ENCODE results near the gene MPZL3. TPM values are rescaled to one million over a fixed set of nuclear protein-coding genes. Genes with fewer than 3 reads are reported as not detected.

MPZL3 gene
- total RNA-seq, 1 experiment from 2014 or later = 8.7 TPM

DNA sequence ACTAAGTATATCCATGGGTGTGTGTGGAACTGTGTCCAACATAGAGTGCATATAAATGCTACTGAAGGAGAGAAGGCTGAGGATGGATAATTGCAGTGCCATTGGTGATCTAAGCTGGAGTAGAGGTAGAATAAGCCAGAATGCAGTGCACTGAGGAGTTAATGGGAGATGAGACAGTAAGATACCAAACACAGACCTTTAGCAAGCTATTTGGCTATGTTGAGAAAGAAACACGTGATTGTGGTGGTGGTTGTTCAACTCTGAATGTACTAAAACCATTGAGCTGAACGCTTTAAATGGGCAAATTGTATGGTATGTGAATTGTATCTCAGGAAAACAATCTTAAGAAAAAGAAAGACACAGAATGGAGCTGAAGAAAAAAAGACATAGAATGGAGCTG lies 50.2 kb downstream of the MPZL3 start:
- BruUV-seq (replicated peaks) = no TSS peak

More for the DNA sequence above, 50.2 kb downstream of the MPZL3 start:
- Histone ChIP-seq H4K20me1 (ENCODE audit: insufficient read depth) (no peaks in the 10 kb centered on the region), H3K9me2 (ENCODE audit: insufficient read depth) (no peaks in the 10 kb centered on the region), H3K36me3 (ENCODE audit: control insufficient read depth in 1 of 2, insufficient read depth in 2 of 2, low read length in 2 of 2) (no peaks in the 10 kb centered on the region), H3K27ac (ENCODE audit: low read depth, low read length) (no peak overlapping the region), H3K4me2 (ENCODE audit: low read length) (no peak overlapping the region), H3K4me3 (replicated peaks in 1 of 2; ENCODE audit: low read depth in 1 of 2, low read length in 2 of 2) (no peak overlapping the region), H3K9me3 (ENCODE audit: control insufficient read depth in 1 of 2, insufficient read depth in 1 of 2, low read depth in 1 of 2, low read length in 2 of 2) (no peaks in the 10 kb centered on the region), H3K27me3 (ENCODE audit: insufficient read depth, low read length) (no peaks in the 10 kb centered on the region), H3K9ac (ENCODE audit: low read length) (no peak overlapping the region), H3K79me2 (ENCODE audit: insufficient read depth, low read length) (no peaks in the 10 kb centered on the region), H3K4me1 (ENCODE audit: control insufficient read depth in 1 of 2, insufficient read depth in 2 of 2, low read length in 2 of 2) (peaks cover 0 to 9% of the 10 kb centered on the region in 2 experiments; a peak in 2 of 4 replicates), H2AFZ (ENCODE audit: low read depth, low read length, poor library complexity, severe bottlenecking) (no peak overlapping the region)
- ChIA-PET POLR2A (no interaction called here), CTCF (no interaction called here), RAD21 (ENCODE audit: low non-redundant PET in 1 of 2, low total read pairs in 2 of 2, uncharacterized antibody in 2 of 2, unreplicated experiment in 2 of 2) (no interaction called here)
- intact Hi-C loops (cut with micrococcal nuclease) = no loop called here
- no peak for ATAC-seq
- TF ChIP-seq, protein P1, sequence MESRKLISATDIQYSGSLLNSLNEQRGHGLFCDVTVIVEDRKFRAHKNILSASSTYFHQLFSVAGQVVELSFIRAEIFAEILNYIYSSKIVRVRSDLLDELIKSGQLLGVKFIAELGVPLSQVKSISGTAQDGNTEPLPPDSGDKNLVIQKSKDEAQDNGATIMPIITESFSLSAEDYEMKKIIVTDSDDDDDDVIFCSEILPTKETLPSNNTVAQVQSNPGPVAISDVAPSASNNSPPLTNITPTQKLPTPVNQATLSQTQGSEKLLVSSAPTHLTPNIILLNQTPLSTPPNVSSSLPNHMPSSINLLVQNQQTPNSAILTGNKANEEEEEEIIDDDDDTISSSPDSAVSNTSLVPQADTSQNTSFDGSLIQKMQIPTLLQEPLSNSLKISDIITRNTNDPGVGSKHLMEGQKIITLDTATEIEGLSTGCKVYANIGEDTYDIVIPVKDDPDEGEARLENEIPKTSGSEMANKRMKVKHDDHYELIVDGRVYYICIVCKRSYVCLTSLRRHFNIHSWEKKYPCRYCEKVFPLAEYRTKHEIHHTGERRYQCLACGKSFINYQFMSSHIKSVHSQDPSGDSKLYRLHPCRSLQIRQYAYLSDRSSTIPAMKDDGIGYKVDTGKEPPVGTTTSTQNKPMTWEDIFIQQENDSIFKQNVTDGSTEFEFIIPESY (IDR thresholded peaks at IDR 0.05; ENCODE audit: extremely low read depth, insufficient replicate concordance, low read length) = no peak
- TF ChIP-seq, protein P2, sequence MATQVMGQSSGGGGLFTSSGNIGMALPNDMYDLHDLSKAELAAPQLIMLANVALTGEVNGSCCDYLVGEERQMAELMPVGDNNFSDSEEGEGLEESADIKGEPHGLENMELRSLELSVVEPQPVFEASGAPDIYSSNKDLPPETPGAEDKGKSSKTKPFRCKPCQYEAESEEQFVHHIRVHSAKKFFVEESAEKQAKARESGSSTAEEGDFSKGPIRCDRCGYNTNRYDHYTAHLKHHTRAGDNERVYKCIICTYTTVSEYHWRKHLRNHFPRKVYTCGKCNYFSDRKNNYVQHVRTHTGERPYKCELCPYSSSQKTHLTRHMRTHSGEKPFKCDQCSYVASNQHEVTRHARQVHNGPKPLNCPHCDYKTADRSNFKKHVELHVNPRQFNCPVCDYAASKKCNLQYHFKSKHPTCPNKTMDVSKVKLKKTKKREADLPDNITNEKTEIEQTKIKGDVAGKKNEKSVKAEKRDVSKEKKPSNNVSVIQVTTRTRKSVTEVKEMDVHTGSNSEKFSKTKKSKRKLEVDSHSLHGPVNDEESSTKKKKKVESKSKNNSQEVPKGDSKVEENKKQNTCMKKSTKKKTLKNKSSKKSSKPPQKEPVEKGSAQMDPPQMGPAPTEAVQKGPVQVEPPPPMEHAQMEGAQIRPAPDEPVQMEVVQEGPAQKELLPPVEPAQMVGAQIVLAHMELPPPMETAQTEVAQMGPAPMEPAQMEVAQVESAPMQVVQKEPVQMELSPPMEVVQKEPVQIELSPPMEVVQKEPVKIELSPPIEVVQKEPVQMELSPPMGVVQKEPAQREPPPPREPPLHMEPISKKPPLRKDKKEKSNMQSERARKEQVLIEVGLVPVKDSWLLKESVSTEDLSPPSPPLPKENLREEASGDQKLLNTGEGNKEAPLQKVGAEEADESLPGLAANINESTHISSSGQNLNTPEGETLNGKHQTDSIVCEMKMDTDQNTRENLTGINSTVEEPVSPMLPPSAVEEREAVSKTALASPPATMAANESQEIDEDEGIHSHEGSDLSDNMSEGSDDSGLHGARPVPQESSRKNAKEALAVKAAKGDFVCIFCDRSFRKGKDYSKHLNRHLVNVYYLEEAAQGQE (IDR thresholded peaks at IDR 0.05; ENCODE audit: low read depth) = no peak
- TF ChIP-seq POLR2AphosphoS5 (IDR thresholded peaks at IDR 0.05; ENCODE audit: low read depth, low read length) = no peak
- no peak for DNase-seq (ENCODE audit: low read depth, low spot score)
